Activated CD4-positive, alpha-beta T cell treated with anti-CD3 and anti-CD28 coated beads, Interleukin-2, amount 10 ng/mL, durations not matched to agents 24 days and 14 days (primary cell): ENCODE data around the gene CEMIP. TPM values are rescaled to one million over a fixed set of nuclear protein-coding genes. Genes with fewer than 3 reads are reported as not detected.

Source experiments
- total RNA-seq: library from RNA; stranded (reverse); gene quantifications from 2 replicates; pipeline ENCODE4 v1.2.3, GENCODE V29; 2022

CEMIP gene
- total RNA-seq, 1 donor from 2014 or later: not detected

Other genes with a start within 250 kb of the CEMIP start
- 4.1 and 5.3 TPM in 2 replicates for gene ABHD17C, start 84.1 kb upstream of the CEMIP start, total RNA-seq
- gene MESD, start 210.4 kb downstream of the CEMIP start, total RNA-seq: 27.1 and 27.6 TPM in 2 replicates
- gene TLNRD1, start 221.6 kb downstream of the CEMIP start, total RNA-seq: 25.6 and 25.8 TPM in 2 replicates